WTC11 (cell line): Measurements from ENCODE around the gene TEX12.
"Not testable (repeated sequence)": the region's sequence is repeated elsewhere in the genome, so short reads cannot be mapped to it uniquely, and the experiment has no call there.

ENCODE experiments used
- ATF6 ChIP-seq: sonication (generic); formaldehyde crosslinking; IDR thresholded peaks from 2 replicates; pipeline ENCODE4 v1.8.1; 2023; ENCODE audit warnings: mild to moderate bottlenecking, missing genetic modification reagents
- CTCF ChIP-seq: fragments of 200-600 bp; IDR thresholded peaks from 2 replicates; pipeline ENCODE4 v1.8.0; 2022; ENCODE audit warnings: antibody characterized with exemption
- ERG ChIP-seq: fragments of 250-450 bp; sonication (Bioruptor Pico); IDR thresholded peaks from 2 replicates; pipeline ENCODE4 v1.8.0; 2021; ENCODE audit warnings: mild to moderate bottlenecking
- FOXK1 ChIP-seq: sonication (generic); formaldehyde crosslinking; IDR thresholded peaks from 2 replicates; pipeline ENCODE4 v1.8.0; 2022; ENCODE audit warnings: mild to moderate bottlenecking, moderate library complexity, missing genetic modification reagents
- GTF2I ChIP-seq: fragments of 250-450 bp; sonication (Bioruptor Pico); conservative IDR thresholded peaks from 2 replicates; pipeline ENCODE4 v1.4.0; 2021; ENCODE audit warnings: mild to moderate bottlenecking
- PRDM15 ChIP-seq: sonication (generic); formaldehyde crosslinking; IDR thresholded peaks from 2 replicates; pipeline ENCODE4 v1.8.0; 2022; ENCODE audit warnings: missing genetic modification reagents

- not testable (repeated sequence) for TF ChIP-seq CTCF; GTF2I; PRDM15 (CRISPR knock-in tag); ATF6 (CRISPR knock-in tag); FOXK1 (CRISPR knock-in tag); ERG (CRISPR knock-in tag)
Observed at GRCh38 chr11:112199101-112199500, 31.9 kb downstream of the TEX12 start.
